Calu3 (cell line): Measurements from ENCODE around the gene POMT2. TPM values are rescaled to one million over a fixed set of nuclear protein-coding genes. Genes with fewer than 3 reads are reported as not detected.

ENCODE experiments used
- BruUV-seq: library from RNA; stranded (reverse); fragments of 400-500 nt; replicated peaks from 2 replicates; lab custom pipeline; 2021; lab: Mats Ljungman, UMichigan
- CTCF ChIA-PET: fragments of 300-600 bp; sonication (Branson Sonifier 250); formaldehyde crosslinking; loops from one replicate; lab custom pipeline; 2022; ENCODE audit warnings: antibody characterized with exemption; lab: Charles Lee
- DNase-seq: peaks from one replicate; pipeline ENCODE4 v3.0.0; 2022
- H3K27ac Mint-ChIP-seq: one replicate; pipeline ENCODE4 v1.8.0; 2022; ENCODE audit warnings: mixed read lengths; ENCODE audit not compliant: unreplicated experiment
- H3K27me3 Mint-ChIP-seq: one replicate; pipeline ENCODE4 v1.8.0; 2022; ENCODE audit warnings: mixed read lengths; ENCODE audit not compliant: unreplicated experiment
- H3K36me3 Mint-ChIP-seq: one replicate; pipeline ENCODE4 v1.8.0; 2022; ENCODE audit warnings: mild to moderate bottlenecking, moderate library complexity, mixed read lengths; ENCODE audit not compliant: insufficient read depth, unreplicated experiment
- H3K4me1 Mint-ChIP-seq: one replicate; pipeline ENCODE4 v1.8.0; 2022; ENCODE audit warnings: mild to moderate bottlenecking, low read depth, mixed read lengths; ENCODE audit not compliant: unreplicated experiment
- H3K4me3 Mint-ChIP-seq: one replicate; pipeline ENCODE4 v1.8.0; 2022; ENCODE audit warnings: mild to moderate bottlenecking, low read depth, moderate library complexity, mixed read lengths; ENCODE audit not compliant: unreplicated experiment
- H3K9me3 Mint-ChIP-seq: one replicate; pipeline ENCODE4 v1.8.0; 2022; ENCODE audit warnings: low read depth, mixed read lengths; ENCODE audit not compliant: unreplicated experiment
- CTCF ChIP-seq: fragments of 200-600 bp; IDR thresholded peaks from one replicate; pipeline ENCODE4 v1.8.0; 2022; ENCODE audit warnings: antibody characterized with exemption; ENCODE audit not compliant: unreplicated experiment
- intact Hi-C: fragments of 100-400 bp; cut with micrococcal nuclease; formaldehyde crosslinking; loops from one replicate; pipeline ENCODE4 v1.10.0; 2022; ENCODE audit not compliant: unreplicated experiment
- total RNA-seq: library from RNA; stranded (reverse); gene quantifications from 2 replicates; pipeline ENCODE4 v1.2.3, GENCODE V29; 2022

POMT2 gene
- total RNA-seq, 1 experiment from 2014 or later = 21.7 TPM

- Mint-ChIP-seq H3K4me1 (peaks cover 15% of the 10 kb centered on the region), H3K27ac (no peak overlapping the region), H3K36me3 (no peaks in the 10 kb centered on the region), H3K4me3 (no peak overlapping the region), H3K27me3 (no peaks in the 10 kb centered on the region), H3K9me3 (no peaks in the 10 kb centered on the region)
- CTCF ChIA-PET = no interaction called here
- DNase-seq = no peak
- intact Hi-C loops = no loop called here
- TF ChIP-seq CTCF = no peak
- BruUV-seq = no TSS peak
Measured at GRCh38 chr14:77313371-77313770, 7.3 kb downstream of the POMT2 start.

- DNase-seq = no peak
- no peak for TF ChIP-seq CTCF
- CTCF ChIA-PET = no interaction called here
- Mint-ChIP-seq H3K36me3 (no peaks in the 10 kb centered on the region), H3K27ac (no peak overlapping the region), H3K4me1 (peaks cover 10% of the 10 kb centered on the region), H3K4me3 (no peak overlapping the region), H3K27me3 (no peaks in the 10 kb centered on the region), H3K9me3 (no peaks in the 10 kb centered on the region)
- intact Hi-C loops = no loop called here
- no TSS peak for BruUV-seq
Measured at GRCh38 chr14:77311217-77311616, 9.5 kb downstream of the POMT2 start.

- H3K4me1 Mint-ChIP-seq = peaks cover 14% of the 10 kb centered on the region
- no TSS peak for BruUV-seq
- no peak overlapping the region for H3K27ac Mint-ChIP-seq
- TF ChIP-seq CTCF = no peak
- CTCF ChIA-PET = interaction anchor here (0.7 kb wide), 1 partner anchor 158 kb away, joined by 3 read pairs; no protein-coding TSS in a partner anchor
- H3K36me3 Mint-ChIP-seq = no peaks in the 10 kb centered on the region
- H3K9me3 Mint-ChIP-seq = no peaks in the 10 kb centered on the region
- intact Hi-C loops = no loop called here
- H3K4me3 Mint-ChIP-seq = no peak overlapping the region
- H3K27me3 Mint-ChIP-seq = no peaks in the 10 kb centered on the region
- DNase-seq = no peak
Measured at GRCh38 chr14:77310026-77310425, 10.7 kb downstream of the POMT2 start.

GRCh38 chr14:77309131-77309530, 11.6 kb downstream of the POMT2 start:
- no peak overlapping the region for H3K27ac Mint-ChIP-seq
- no peaks in the 10 kb centered on the region for H3K27me3 Mint-ChIP-seq
- intact Hi-C loops = no loop called here
- CTCF ChIA-PET = no interaction called here
- no peak for DNase-seq
- no TSS peak for BruUV-seq
- no peak overlapping the region for H3K4me3 Mint-ChIP-seq
- H3K36me3 Mint-ChIP-seq = no peaks in the 10 kb centered on the region
- peaks cover 23% of the 10 kb centered on the region for H3K4me1 Mint-ChIP-seq
- no peak for TF ChIP-seq CTCF
- H3K9me3 Mint-ChIP-seq = no peaks in the 10 kb centered on the region
